ENCODE data around the gene XRN1. TPM values are rescaled to one million over a fixed set of nuclear protein-coding genes. Genes with fewer than 3 reads are reported as not detected.

The XRN1 gene
- total RNA-seq, 1 donor = 57.5 TPM

DNA sequence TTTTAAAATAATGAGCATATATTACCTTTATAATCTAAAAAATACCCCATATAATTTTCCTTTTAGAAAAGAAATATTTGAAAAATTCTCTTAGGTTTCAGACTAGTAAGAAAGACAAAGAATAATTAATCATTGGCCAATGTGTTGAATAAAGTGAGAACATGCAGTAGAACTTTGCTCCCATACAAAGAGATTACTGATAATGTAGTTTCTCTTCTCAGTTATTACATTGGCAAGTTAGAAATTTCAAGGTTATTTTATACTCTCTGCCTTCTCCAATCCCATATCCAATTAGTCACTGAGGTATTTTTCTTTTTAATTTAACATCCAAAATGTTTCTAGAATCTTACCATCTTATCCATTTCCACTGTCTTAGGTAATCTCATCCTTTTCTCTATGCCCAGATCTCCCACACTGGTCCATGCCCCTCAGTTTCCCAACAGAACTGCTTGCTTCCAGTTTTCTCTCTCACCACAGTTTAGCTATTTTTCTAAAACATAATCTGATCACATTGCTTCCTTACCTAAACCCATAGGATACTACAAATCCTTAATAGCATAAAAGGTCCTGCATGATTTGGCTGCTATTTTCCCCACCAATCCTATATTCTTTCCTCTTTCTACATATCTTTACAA is 10.8 kb downstream of the XRN1 start:
- Histone ChIP-seq H4K20me1 (ENCODE audit: insufficient read depth, low read length) (peaks cover 13% of the 10 kb centered on the region), H2AFZ (ENCODE audit: low read length) (no peak overlapping the region), H3K9me3 (ENCODE audit: low read depth, low read length) (no peaks in the 10 kb centered on the region), H3K4me1 (ENCODE audit: insufficient read depth, low read length) (no peaks in the 10 kb centered on the region), H3K79me2 (ENCODE audit: insufficient read depth, low read length) (peaks cover 67% of the 10 kb centered on the region), H3K27me3 (ENCODE audit: insufficient read depth, low read length) (no peaks in the 10 kb centered on the region), H3K27ac (ENCODE audit: low read depth, low read length) (no peak overlapping the region), H3K36me3 (ENCODE audit: insufficient read depth, low read length) (peaks cover 5% of the 10 kb centered on the region), H3K4me2 (ENCODE audit: insufficient read depth, low read length) (no peak overlapping the region), H3K4me3 (ENCODE audit: insufficient read depth, low read length) (no peak overlapping the region)
- DNase-seq (ENCODE audit: insufficient read length, low spot score, missing footprints) = no peak
- TF ChIP-seq, protein P1, sequence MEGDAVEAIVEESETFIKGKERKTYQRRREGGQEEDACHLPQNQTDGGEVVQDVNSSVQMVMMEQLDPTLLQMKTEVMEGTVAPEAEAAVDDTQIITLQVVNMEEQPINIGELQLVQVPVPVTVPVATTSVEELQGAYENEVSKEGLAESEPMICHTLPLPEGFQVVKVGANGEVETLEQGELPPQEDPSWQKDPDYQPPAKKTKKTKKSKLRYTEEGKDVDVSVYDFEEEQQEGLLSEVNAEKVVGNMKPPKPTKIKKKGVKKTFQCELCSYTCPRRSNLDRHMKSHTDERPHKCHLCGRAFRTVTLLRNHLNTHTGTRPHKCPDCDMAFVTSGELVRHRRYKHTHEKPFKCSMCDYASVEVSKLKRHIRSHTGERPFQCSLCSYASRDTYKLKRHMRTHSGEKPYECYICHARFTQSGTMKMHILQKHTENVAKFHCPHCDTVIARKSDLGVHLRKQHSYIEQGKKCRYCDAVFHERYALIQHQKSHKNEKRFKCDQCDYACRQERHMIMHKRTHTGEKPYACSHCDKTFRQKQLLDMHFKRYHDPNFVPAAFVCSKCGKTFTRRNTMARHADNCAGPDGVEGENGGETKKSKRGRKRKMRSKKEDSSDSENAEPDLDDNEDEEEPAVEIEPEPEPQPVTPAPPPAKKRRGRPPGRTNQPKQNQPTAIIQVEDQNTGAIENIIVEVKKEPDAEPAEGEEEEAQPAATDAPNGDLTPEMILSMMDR (IDR thresholded peaks at IDR 0.05; ENCODE audit: extremely low read depth, low read depth, low read length) = no peak

DNA sequence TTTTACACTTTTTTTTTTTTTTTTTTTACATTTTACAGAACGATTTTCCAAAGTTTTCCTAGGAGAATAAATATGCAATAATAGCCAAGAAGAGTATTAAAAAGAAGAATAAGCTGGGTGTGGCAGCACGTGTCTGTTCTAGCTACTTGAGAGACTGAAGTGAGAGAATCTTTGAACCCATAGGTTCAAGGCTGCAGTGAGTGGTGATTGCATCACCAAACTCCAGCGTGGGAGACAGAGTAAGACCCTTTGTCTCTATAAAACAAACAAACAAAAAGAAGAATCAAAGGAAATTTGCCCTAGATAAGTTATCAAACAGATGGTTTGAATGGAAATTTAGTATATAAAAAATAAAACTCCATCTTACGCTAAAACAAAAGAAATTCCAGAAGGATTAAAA is 13.3 kb downstream of the XRN1 start:
- Histone ChIP-seq H3K9me3 (ENCODE audit: low read depth, low read length) (no peaks in the 10 kb centered on the region), H3K27ac (ENCODE audit: low read depth, low read length) (no peak overlapping the region), H3K36me3 (ENCODE audit: insufficient read depth, low read length) (peaks cover 21% of the 10 kb centered on the region), H3K27me3 (ENCODE audit: insufficient read depth, low read length) (no peaks in the 10 kb centered on the region), H3K4me1 (ENCODE audit: insufficient read depth, low read length) (no peaks in the 10 kb centered on the region), H3K4me3 (ENCODE audit: insufficient read depth, low read length) (no peak overlapping the region), H3K4me2 (ENCODE audit: insufficient read depth, low read length) (no peak overlapping the region), H4K20me1 (ENCODE audit: insufficient read depth, low read length) (peaks cover 6% of the 10 kb centered on the region), H3K79me2 (ENCODE audit: insufficient read depth, low read length) (peaks cover 43% of the 10 kb centered on the region), H2AFZ (ENCODE audit: low read length) (no peak overlapping the region)
- DNase-seq (ENCODE audit: insufficient read length, low spot score, missing footprints) = no peak
- TF ChIP-seq, protein P1 (IDR thresholded peaks at IDR 0.05; ENCODE audit: extremely low read depth, low read depth, low read length) = no peak

DNA sequence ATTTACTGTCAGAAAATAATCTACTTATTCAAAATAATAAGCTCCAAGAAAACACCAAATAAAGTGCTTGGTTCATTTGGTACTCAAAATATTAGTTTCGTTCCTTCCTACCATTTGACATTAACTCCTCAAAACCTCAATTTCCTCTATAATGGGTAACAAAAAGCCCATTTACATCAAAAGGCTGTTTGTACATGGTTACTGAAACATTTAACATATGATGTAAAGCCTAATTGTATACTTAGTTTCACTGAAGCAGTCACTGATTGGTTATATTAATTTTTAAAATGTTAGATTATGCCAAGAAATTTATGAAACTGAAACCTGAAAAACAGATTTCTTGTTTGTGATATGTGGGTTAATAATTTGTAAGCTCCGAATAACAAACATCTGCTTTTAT is 14.7 kb downstream of the XRN1 start:
- Histone ChIP-seq H3K79me2 (ENCODE audit: insufficient read depth, low read length) (peaks cover 31% of the 10 kb centered on the region), H2AFZ (ENCODE audit: low read length) (no peak overlapping the region), H3K4me2 (ENCODE audit: insufficient read depth, low read length) (no peak overlapping the region), H3K27me3 (ENCODE audit: insufficient read depth, low read length) (no peaks in the 10 kb centered on the region), H3K4me1 (ENCODE audit: insufficient read depth, low read length) (no peaks in the 10 kb centered on the region), H3K27ac (ENCODE audit: low read depth, low read length) (no peak overlapping the region), H3K4me3 (ENCODE audit: insufficient read depth, low read length) (no peak overlapping the region), H3K36me3 (ENCODE audit: insufficient read depth, low read length) (peaks cover 21% of the 10 kb centered on the region), H4K20me1 (ENCODE audit: insufficient read depth, low read length) (peaks cover 6% of the 10 kb centered on the region), H3K9me3 (ENCODE audit: low read depth, low read length) (no peaks in the 10 kb centered on the region)
- TF ChIP-seq, protein P1 (IDR thresholded peaks at IDR 0.05; ENCODE audit: extremely low read depth, low read depth, low read length) = no peak
- DNase-seq (ENCODE audit: insufficient read length, low spot score, missing footprints) = no peak

DNA sequence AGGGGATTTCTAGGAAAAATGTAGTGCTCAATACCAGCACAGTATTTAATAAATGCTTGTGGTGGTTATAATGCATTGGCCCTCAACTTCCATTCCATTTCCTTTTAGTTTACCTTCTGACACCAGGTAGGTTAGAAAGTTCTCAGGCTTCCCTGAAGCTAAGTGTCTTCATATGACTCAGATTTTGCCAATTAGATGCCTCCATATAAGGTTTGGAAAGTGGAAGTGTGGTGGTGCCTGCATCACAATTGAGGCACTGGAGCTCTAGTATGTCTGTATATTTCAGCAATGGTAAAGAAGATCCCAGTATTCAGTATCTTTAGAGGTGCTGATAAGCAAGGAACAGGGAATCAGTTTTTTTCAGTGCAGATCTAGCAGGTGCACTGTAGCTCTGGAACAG is 18.3 kb downstream of the XRN1 start:
- Histone ChIP-seq H4K20me1 (ENCODE audit: insufficient read depth, low read length) (no peaks in the 10 kb centered on the region), H3K9me3 (ENCODE audit: low read depth, low read length) (no peaks in the 10 kb centered on the region), H2AFZ (ENCODE audit: low read length) (no peak overlapping the region), H3K4me2 (ENCODE audit: insufficient read depth, low read length) (no peak overlapping the region), H3K4me3 (ENCODE audit: insufficient read depth, low read length) (no peak overlapping the region), H3K79me2 (ENCODE audit: insufficient read depth, low read length) (peaks cover 11% of the 10 kb centered on the region), H3K36me3 (ENCODE audit: insufficient read depth, low read length) (peaks cover 24% of the 10 kb centered on the region), H3K27me3 (ENCODE audit: insufficient read depth, low read length) (no peaks in the 10 kb centered on the region), H3K4me1 (ENCODE audit: insufficient read depth, low read length) (no peaks in the 10 kb centered on the region), H3K27ac (ENCODE audit: low read depth, low read length) (no peak overlapping the region)
- TF ChIP-seq, protein P1 (IDR thresholded peaks at IDR 0.05; ENCODE audit: extremely low read depth, low read depth, low read length) = no peak
- DNase-seq (ENCODE audit: insufficient read length, low spot score, missing footprints) = no peak

All from osteoblast (primary cell).